Measurements from ENCODE around the gene SFXN2. TPM values are rescaled to one million over a fixed set of nuclear protein-coding genes. Genes with fewer than 3 reads are reported as not detected.
"Not testable (repeated sequence)": the region's sequence is repeated elsewhere in the genome, so short reads cannot be mapped to it uniquely, and the experiment has no call there.

SFXN2 gene
- total RNA-seq, 1 donor from 2014 or later = 0.68 TPM

GRCh38 chr10:102712843-102713538 lies 1.4 kb upstream of the SFXN2 start:
- ATAC-seq (no peak), DNase-seq (ENCODE audit: missing footprints) (no peak)
- intact Hi-C loops (cut with DNase I) = loop anchor here (2.0 to 5.0 kb wide), 2 partner anchors 36 to 70 kb away; no protein-coding TSS in a partner anchor

- DNase-seq (ENCODE audit: missing footprints) = no peak
- ATAC-seq = peak; percentile 37
- intact Hi-C loops (cut with DNase I) = loop anchor here (2.0 to 5.0 kb wide), 2 partner anchors 36 to 71 kb away; no protein-coding TSS in a partner anchor
Observed at GRCh38 chr10:102713539-102713813, 960 bp upstream of the SFXN2 start.

DNA sequence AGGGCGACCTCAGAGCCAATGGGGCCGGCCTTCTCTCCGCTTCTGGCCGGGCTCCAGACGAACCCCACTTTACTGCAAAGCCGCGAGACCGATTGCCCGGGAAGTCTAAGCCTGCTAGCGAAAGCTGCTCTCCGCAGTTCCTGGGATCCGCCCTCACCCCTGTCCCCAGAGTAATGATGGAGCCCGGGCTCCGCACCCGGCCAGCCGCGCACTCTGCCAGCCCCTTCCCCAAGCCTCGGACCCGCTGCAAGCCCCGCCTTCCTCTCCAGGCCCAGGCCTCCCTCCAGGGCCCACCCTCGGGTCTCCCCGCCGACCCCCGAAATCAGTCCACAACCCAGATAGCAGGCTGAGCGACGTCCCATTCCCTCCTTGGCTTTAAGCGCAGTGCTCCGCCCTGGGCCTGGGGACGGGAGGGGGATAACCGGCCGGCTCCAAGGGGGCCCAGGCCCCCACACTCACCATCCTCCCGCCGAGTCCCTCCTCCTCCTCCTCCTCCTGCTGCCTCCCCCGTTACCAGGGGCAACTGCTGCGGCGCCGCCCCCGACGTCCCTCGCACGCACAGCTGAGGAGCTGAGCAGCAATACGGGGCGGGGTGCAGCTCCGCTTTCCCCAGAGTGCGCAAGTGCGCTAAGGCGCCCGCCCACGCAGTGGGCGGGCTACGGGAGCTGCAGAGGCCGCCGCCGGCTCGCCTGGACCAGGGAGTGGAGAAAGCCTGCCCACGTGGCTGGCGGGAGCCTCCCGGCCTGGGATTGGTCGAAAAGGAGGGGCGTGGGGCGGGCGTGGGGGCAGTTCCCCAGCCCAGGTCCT lies 419 bp upstream of the SFXN2 start, which contains the start of gene ARL3:
Gene ARL3 (minus strand): TSS at position 584 of the 807 bp plus-strand sequence. CDS start 122 bp downstream, at position 462.
- peak; percentile 99 for DNase-seq (ENCODE audit: missing footprints)
- ATAC-seq = peak; percentile 99
- intact Hi-C loops (cut with DNase I) = loop anchor here (2.0 to 5.0 kb wide), 2 partner anchors 37 to 71 kb away; no protein-coding TSS in a partner anchor

DNA sequence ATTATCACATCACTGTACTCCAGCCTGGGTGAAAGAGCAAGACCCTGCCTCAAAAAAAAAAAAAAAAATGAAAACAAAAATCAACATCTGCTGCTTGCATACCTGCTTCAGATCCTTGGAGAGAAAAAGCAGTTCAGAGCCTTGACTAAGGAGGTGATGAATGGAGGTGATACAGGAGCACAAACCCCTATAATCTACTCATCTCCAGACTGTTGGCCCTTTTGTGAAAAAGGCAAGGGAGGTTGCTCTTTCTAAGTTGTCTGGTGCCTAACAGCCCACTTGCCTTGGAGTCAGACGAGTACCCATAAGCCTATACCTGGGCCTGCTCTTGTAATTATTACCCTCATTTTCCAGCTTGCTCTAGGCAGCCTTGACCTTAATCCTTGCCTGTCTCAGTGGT lies 1.4 kb downstream of the SFXN2 start:
- ATAC-seq = no peak
- no peak for DNase-seq (ENCODE audit: missing footprints)
- intact Hi-C loops (cut with DNase I) = no loop called here

DNA sequence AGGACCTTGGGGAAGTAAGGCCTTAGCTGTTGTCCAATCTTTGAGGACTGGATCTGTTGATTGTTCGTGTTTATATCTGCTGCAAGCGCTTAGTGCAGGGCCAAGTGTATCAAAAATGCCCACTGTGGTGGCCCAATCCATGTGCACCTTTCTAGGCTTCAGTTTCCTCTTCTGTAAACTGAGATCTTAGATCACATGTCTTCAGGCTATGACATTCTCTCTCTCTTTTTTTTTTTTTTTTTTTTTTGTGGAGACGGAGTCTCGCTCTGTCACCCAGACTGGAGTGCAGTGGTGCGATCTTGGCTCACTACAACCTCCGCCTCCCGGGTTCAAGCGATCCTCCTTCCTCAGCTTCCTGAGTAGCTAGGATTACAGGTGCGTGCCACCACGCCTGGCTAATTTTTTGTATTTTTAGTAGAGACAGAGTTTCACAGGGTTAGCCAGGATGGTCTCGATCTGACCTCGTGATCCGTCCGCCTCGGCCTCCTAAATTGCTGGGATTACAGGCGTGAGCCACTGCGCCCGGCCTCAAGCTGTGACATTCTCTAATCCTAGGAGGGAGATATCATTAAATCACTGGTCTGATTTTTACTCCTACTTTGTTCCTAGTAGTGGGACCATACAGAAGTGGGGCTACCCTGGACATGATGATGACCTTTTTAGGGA lies 2.6 kb downstream of the SFXN2 start:
- DNase-seq (ENCODE audit: missing footprints); intact Hi-C loops (cut with DNase I); ATAC-seq: not testable (repeated sequence)

DNA sequence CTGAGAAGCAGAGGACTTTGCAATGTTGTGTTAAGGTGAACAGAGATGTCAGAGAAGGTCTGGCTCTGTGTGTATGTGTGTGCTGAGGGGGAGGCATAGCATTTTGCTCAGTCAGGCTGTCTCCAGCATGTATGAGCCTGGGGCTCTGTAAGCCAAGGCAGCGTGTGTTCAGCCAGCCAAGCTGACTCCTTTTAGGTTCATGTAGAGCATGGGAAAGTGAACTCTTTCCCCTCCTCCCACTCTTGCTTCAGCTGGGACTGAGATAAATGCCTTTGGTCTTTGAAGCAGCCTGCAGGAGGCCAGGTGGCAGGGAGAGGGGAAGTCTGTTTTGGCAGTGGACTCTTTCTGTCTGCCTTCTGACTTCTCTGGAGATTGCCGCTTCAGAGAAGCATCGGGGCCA lies 3.8 kb downstream of the SFXN2 start:
- DNase-seq (ENCODE audit: missing footprints) = no peak
- ATAC-seq = no peak
- intact Hi-C loops (cut with DNase I) = no loop called here

DNA sequence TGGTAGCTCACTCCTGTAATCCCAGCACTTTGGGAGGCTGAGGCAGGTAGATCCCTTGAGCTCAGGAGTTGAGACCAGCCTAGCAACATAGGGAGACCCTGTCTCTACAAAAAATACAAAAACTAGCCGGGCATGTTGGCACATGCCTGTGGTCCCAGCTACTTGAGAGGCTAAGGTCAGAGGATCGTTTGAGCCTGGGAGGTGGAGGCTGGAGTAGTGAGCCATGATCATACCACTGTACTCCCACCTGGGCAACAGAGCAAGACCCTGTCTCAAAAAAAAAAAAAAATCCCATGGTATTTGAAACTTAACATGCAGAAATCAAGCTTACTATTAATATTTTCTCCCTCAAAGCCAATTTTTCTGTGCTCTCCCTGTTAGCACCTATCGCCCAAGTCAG lies 5.9 kb downstream of the SFXN2 start:
- intact Hi-C loops (cut with DNase I) = loop anchor here (10.0 kb wide), 2 partner anchors 344 to 524 kb away; partner anchors contain the start of gene RPEL1
- no peak for DNase-seq (ENCODE audit: missing footprints)
- no peak for ATAC-seq

DNA sequence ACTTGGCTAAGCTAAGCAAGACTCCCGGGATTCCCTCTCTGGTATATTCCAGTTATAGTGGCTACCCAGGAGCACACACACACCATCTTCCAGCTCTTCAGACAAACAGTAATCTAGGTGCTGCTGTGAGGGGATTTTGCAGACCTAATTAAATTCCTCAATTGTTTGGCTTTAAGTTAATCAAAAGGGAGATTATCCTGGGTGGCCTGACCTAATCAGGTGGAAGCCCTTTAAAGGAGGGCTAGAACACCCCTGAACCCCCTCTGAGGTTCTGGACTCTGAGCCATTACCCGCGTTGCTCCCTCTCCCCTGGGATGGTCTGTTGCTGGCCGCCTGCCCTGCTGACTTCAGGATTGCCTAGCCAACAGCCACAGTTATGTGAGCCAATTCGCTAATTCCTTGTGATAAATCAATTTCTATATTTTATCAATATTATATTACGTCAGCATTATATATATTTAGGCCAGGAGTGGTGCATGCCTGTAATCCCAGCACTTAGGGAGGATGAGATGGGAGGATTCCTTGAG lies 6.4 kb downstream of the SFXN2 start:
- no peak for ATAC-seq
- intact Hi-C loops (cut with DNase I) = loop anchor here (10.0 kb wide), 2 partner anchors 344 to 524 kb away; partner anchors contain the start of gene RPEL1
- no peak for DNase-seq (ENCODE audit: missing footprints)

DNA sequence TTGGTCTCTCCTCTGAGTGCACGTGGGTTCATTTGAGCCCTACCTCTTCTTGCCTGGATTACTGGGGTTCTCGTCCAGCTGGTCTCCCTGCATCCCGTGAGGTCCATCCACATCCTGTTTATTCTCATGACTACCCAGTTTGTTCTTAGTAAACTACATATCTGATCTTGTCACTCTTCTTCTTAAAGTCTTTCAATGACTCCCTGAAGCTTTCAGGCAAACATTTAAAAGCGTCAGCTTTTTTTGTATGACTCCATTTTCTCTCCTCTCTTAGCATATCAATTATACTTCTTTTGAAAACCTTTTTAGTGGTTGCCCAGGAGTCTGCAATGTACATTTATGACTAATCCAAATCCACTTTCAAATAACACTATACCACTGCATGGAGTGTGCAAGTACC lies 7.5 kb downstream of the SFXN2 start:
- intact Hi-C loops (cut with DNase I) = loop anchor here (10.0 kb wide), 2 partner anchors 343 to 523 kb away; partner anchors contain the start of gene RPEL1
- DNase-seq (ENCODE audit: missing footprints) (no peak), ATAC-seq (no peak)

DNA sequence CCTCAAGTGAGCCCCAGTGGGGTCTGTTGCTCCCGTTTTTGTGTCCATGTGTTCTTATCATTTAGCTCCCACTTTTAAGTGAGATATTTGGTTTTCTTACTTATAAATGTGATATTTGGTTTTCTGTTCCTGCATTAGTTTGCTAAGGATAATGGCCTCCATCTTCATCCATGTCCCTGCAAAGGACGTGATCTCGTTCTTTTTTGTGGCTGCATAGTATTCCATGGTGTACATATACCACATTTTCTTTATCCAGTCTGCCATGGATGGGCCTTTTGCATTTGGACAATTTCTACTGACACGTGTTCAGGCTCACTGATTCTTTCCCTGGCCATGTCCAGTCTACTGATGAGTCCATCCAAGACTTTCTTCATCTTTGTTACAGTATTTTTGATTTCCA lies 9.6 kb downstream of the SFXN2 start:
- intact Hi-C loops (cut with DNase I) = loop anchor here (10.0 kb wide), 2 partner anchors 341 to 521 kb away; partner anchors contain the start of gene RPEL1

GRCh38 chr10:102726274-102726673 lies 11.8 kb downstream of the SFXN2 start:
- DNase-seq (ENCODE audit: missing footprints) = no peak
- ATAC-seq = peak; percentile 21
- intact Hi-C loops (cut with DNase I) = loop anchor here (10.0 kb wide), 2 partner anchors 339 to 519 kb away; partner anchors contain the start of gene RPEL1

More for the DNA sequence above, 9.6 kb downstream of the SFXN2 start:
- ATAC-seq (no peak), DNase-seq (ENCODE audit: missing footprints) (no peak)

DNA sequence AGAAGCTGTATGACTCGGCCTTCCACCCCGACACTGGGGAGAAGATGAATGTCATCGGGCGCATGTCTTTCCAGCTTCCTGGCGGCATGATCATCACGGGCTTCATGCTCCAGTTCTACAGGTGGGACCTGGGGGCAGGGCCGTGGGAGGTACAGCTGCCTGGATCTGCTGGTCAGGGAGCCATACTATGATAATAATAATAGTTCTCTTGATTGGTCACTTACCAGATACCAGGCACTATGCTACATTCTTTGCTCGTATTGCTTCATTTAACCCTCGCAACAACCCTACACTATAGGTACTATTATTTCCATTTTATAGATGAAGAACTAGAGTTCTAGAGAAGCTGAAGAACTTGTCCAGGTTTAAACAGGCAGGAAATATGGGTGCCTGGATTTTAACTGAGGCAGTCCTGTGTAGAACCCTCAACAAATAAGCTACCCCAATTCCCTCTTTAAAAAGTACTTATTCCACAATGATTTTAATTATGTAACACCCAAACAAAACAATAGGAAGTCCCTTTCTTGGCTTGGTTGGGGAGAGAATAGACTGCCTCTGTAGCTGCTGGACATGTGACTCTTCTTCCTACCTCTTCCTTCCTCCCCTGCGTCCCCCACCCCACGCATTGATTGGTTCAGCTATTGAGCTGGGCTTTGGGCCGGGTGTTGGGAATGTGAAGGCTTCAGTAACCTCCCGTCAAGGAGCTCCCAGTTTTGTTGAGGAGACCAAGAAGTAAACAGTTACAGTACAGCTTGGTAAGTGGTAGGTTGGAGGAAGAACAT lies 12.8 kb downstream of the SFXN2 start:
- intact Hi-C loops (cut with DNase I) = loop anchor here (10.0 kb wide), 2 partner anchors 338 to 518 kb away; partner anchors contain the start of gene RPEL1
- ATAC-seq (no peak), DNase-seq (ENCODE audit: missing footprints) (no peak)

DNA sequence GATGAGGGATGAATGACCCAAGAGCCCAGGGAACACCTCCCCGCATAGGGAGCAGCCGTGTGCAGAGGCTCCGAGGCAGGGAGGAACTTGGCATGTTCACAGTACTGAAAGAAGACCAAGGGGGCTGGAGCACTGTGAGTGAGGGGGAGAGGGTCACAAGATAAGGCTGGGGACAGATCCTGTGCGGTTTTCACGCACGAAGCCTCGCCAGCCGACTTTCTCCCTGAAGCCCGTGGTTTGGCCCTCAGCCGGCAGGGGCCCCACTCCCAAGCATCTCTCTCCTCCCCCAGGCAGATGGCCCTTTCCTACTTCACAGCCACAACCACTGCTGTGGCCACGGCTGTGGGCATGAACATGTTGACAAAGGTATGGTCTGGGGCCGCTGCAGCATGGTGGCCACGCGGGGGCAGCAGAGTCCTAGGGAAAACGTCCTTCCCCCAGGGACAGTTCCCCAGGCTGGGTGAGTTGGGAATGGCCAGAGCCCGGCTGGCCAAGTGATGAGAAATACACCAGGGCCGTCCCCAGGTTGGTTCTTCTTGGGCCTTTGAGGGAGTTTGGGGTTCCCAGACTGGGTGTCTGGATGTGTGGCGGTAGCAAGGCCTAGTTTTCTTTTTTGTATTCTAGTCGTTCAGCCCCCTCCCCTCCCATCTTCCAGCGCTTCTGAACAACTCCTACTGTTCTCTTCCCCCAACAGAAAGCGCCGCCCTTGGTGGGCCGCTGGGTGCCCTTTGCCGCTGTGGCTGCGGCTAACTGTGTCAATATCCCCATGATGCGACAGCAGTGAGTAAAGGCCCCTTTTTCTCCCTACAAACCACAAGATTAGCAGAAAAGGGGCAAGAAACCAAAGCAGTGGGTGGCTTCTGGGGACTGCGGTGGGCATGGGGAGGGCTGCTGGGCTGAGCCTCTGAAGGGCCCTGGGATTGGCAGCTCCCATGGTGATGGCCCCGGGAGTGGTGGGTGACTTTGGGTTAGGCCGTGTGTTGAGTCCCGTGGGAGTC lies 14.9 kb downstream of the SFXN2 start:
- ATAC-seq (peak; percentile 92), DNase-seq (ENCODE audit: missing footprints) (peak; percentile 94)
- intact Hi-C loops (cut with DNase I) = loop anchor here (1.0 to 10.0 kb wide), 4 partner anchors 105 to 515 kb away; partner anchors contain the start of gene RPEL1

DNA sequence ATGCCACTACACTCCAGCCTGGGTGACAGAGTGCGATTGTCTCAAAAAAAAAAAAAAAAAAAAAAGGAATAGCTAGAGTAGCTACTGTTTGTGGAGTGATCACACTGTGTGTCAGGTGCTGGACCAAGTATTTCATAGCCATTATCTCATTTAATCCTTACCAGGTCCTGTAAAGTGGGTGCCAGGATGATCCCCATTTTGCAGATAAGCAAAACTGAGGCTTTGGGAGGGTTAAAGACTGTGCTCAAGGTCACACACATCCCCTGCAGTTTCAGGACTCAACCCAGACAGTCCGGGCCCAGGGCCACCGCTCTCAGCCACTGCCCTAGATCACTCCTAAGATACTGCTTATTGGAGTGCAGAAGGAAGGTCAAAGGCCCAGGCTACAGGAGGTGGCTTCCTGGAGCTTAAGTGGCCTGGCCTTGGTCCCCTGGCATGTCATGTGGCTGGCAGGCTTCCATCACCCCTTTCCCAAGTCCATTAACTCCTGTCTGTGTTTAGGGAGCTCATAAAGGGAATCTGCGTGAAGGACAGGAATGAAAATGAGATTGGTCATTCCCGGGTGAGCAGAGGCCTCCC lies 16.9 kb downstream of the SFXN2 start:
- no peak for ATAC-seq
- intact Hi-C loops (cut with DNase I) = no loop called here
- no peak for DNase-seq (ENCODE audit: missing footprints)

DNA sequence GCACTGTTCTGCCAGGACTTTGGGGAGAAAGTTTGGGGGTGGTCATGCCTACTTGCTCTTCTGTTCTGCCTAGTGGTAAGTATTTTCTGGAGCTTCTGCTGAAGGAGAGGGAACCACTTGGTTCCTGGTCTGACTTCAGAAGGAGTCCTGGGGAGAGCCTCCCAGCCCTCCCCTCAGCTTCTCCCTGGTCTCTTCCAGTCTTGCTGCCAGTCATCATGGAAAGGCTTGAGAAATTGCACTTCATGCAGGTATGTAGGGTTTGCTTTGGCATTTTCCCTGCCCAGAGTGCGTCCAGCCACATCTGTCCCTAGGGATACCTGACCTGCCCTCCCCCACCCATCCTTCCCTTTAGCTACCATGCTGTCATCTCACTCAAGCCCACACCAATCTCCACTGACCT lies 18.2 kb downstream of the SFXN2 start:
- ATAC-seq = no peak
- no peak for DNase-seq (ENCODE audit: missing footprints)
- intact Hi-C loops (cut with DNase I) = no loop called here

GRCh38 chr10:102735065-102735562 lies 20.7 kb downstream of the SFXN2 start:
- ATAC-seq (peak; percentile 63), DNase-seq (ENCODE audit: missing footprints) (no peak)
- intact Hi-C loops (cut with DNase I) = no loop called here
